Endometrium (tissue), 2 donors: ENCODE results near the gene RREB1.

Source experiments
- FAIRE-seq: peaks from 2 replicates; lab custom pipeline; 2012; peaks lifted over from hg19 to GRCh38; lab: Jason Lieb, UNC
- donor health status: control.
- donor health status: control.

Gene RREB1

GRCh38 chr6:7195339-7196018 lies 87.7 kb downstream of the RREB1 start:
- FAIRE-seq, result no peak

GRCh38 chr6:7196019-7196402 lies 88.2 kb downstream of the RREB1 start:
- peak; percentile 29 for FAIRE-seq

- no peak for FAIRE-seq
Observed at GRCh38 chr6:7196685-7197283, 89.0 kb downstream of the RREB1 start.

GRCh38 chr6:7197747-7198146 lies 90.0 kb downstream of the RREB1 start:
- FAIRE-seq, result no peak

- no peak for FAIRE-seq
Observed at GRCh38 chr6:7198833-7199800, 91.4 kb downstream of the RREB1 start.

GRCh38 chr6:7200598-7201443 lies 93.1 kb downstream of the RREB1 start:
- FAIRE-seq, result no peak

GRCh38 chr6:7201444-7201731 lies 93.6 kb downstream of the RREB1 start:
- no peak for FAIRE-seq

GRCh38 chr6:7201732-7202541 lies 94.2 kb downstream of the RREB1 start:
- FAIRE-seq, result no peak

- no peak for FAIRE-seq
Observed at GRCh38 chr6:7202950-7203349, 95.2 kb downstream of the RREB1 start.

- FAIRE-seq, result no peak
Observed at GRCh38 chr6:7203939-7204338, 96.2 kb downstream of the RREB1 start.

- FAIRE-seq, result no peak
Observed at GRCh38 chr6:7204726-7205125, 97.0 kb downstream of the RREB1 start.

GRCh38 chr6:7207720-7208119 lies 100.0 kb downstream of the RREB1 start:
- FAIRE-seq, result no peak

- FAIRE-seq, result no peak
Observed at GRCh38 chr6:7213416-7213815, 105.7 kb downstream of the RREB1 start.

- no peak for FAIRE-seq
Observed at GRCh38 chr6:7214468-7214867, 106.7 kb downstream of the RREB1 start.

GRCh38 chr6:7215131-7215530 lies 107.4 kb downstream of the RREB1 start:
- FAIRE-seq, result no peak

GRCh38 chr6:7215798-7216231 lies 108.1 kb downstream of the RREB1 start:
- FAIRE-seq, result no peak

- no peak for FAIRE-seq
Observed at GRCh38 chr6:7216941-7217621, 109.3 kb downstream of the RREB1 start.

- no peak for FAIRE-seq
Observed at GRCh38 chr6:7218406-7218988, 110.7 kb downstream of the RREB1 start.

GRCh38 chr6:7219310-7219709 lies 111.5 kb downstream of the RREB1 start:
- FAIRE-seq, result no peak

- no peak for FAIRE-seq
Observed at GRCh38 chr6:7222197-7222596, 114.4 kb downstream of the RREB1 start.
